Left ventricle myocardium inferior (tissue), 1 donor: ENCODE results near the gene LRRC8A. TPM values are rescaled to one million over a fixed set of nuclear protein-coding genes. Genes with fewer than 3 reads are reported as not detected.

Experiments
- DNase-seq: peaks from one replicate; pipeline ENCODE4 v3.0.0-alpha.2; 2020
- H3K27ac ChIP-seq: fragments of 200-600 bp; replicated peaks from 2 replicates; pipeline ENCODE4 v1.8.0; 2021
- H3K27me3 ChIP-seq: fragments of 200-600 bp; 2 replicates; pipeline ENCODE4 v1.8.0; 2021; ENCODE audit warnings: low read depth
- H3K36me3 ChIP-seq: fragments of 200-600 bp; 2 replicates; pipeline ENCODE4 v1.8.0; 2021
- H3K4me1 ChIP-seq: fragments of 200-600 bp; 2 replicates; pipeline ENCODE4 v1.8.0; 2021
- H3K4me3 ChIP-seq: fragments of 200-600 bp; 2 replicates; pipeline ENCODE4 v1.8.0; 2021; ENCODE audit warnings: mild to moderate bottlenecking, moderate library complexity
- H3K9me3 ChIP-seq: fragments of 200-600 bp; replicated peaks from 2 replicates; pipeline ENCODE4 v1.8.0; 2021
- intact Hi-C: fragments of 100-400 bp; cut with micrococcal nuclease; formaldehyde crosslinking; loops from one replicate; pipeline ENCODE4 v1.11.0; 2022
- total RNA-seq: library from RNA; stranded (reverse); fragmentation: NEBNext Ultra II Directional; extraction: Animal tissue kit (Norgen Biotek cat#: 25700); gene quantifications from one replicate; pipeline ENCODE4 v1.2.1, GENCODE V29; 2021
- TF ChIP-seq, protein P1 (sequence below): fragments of 200-600 bp; IDR thresholded peaks from 2 replicates; pipeline ENCODE4 v1.8.0; 2021; ENCODE audit warnings: antibody characterized with exemption, mild to moderate bottlenecking, borderline replicate concordance
- donor health status: DM: no; HTN: yes; CAD: no; lungs with severe emphysema.

LRRC8A gene
- total RNA-seq, 1 donor from 2014 or later, result 19.8 TPM

DNA sequence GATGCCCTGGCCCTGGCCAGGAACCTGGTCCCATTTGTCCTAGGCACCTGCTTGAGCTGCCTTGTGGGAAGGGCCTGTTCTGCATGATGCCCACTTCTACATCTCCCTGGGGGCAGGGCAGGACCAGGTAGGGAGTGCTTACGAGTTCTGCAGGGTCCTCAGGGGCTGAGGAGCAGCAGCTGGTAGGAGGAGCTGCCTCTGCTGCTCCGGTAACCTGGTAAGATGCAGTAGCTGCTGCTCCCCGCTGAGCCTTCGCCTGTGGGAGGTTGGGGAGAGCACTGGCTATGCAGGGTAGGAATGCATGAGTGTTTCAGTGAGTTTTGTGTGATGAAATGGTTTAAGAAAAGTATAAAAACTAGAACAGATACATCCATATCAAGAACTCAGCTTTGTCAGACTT, 13.6 kb downstream of the LRRC8A start:
- Histone ChIP-seq H3K36me3 (peaks cover 48% of the 10 kb centered on the region), H3K4me1 (peaks cover 81% of the 10 kb centered on the region), H3K27ac (peak overlapping the region; percentile 41), H3K9me3 (no peaks in the 10 kb centered on the region), H3K27me3 (no peaks in the 10 kb centered on the region), H3K4me3 (no peak overlapping the region)
- TF ChIP-seq, protein P1, sequence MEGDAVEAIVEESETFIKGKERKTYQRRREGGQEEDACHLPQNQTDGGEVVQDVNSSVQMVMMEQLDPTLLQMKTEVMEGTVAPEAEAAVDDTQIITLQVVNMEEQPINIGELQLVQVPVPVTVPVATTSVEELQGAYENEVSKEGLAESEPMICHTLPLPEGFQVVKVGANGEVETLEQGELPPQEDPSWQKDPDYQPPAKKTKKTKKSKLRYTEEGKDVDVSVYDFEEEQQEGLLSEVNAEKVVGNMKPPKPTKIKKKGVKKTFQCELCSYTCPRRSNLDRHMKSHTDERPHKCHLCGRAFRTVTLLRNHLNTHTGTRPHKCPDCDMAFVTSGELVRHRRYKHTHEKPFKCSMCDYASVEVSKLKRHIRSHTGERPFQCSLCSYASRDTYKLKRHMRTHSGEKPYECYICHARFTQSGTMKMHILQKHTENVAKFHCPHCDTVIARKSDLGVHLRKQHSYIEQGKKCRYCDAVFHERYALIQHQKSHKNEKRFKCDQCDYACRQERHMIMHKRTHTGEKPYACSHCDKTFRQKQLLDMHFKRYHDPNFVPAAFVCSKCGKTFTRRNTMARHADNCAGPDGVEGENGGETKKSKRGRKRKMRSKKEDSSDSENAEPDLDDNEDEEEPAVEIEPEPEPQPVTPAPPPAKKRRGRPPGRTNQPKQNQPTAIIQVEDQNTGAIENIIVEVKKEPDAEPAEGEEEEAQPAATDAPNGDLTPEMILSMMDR, result no peak
- intact Hi-C loops, result no loop called here
- DNase-seq, result no peak

DNA sequence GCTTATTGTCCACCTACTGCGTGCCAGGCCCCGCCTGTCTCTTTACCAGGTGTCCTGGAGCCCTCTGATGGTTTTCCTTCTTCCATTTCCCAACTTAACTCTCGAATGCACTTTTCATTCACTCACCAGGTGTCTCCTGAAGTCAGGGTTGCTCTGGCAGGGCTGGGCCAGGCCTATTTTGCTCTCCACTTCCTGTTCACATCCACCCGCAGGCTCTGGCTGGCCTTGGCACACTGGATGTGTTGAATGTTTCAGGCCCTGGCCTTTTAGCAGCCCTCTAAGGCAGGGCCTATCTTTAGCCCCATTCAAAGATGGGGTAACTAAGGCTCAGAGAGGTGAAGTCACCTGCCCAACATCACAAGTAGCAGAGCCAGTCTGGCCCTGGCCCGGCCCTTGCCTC, 16.4 kb downstream of the LRRC8A start:
- intact Hi-C loops, result no loop called here
- TF ChIP-seq, protein P1, result no peak
- Histone ChIP-seq H3K27me3 (no peaks in the 10 kb centered on the region), H3K36me3 (peaks cover 47% of the 10 kb centered on the region), H3K4me3 (no peak overlapping the region), H3K4me1 (peaks cover 81% of the 10 kb centered on the region), H3K9me3 (no peaks in the 10 kb centered on the region), H3K27ac (peak overlapping the region; percentile 82)
- DNase-seq, result no peak

DNA sequence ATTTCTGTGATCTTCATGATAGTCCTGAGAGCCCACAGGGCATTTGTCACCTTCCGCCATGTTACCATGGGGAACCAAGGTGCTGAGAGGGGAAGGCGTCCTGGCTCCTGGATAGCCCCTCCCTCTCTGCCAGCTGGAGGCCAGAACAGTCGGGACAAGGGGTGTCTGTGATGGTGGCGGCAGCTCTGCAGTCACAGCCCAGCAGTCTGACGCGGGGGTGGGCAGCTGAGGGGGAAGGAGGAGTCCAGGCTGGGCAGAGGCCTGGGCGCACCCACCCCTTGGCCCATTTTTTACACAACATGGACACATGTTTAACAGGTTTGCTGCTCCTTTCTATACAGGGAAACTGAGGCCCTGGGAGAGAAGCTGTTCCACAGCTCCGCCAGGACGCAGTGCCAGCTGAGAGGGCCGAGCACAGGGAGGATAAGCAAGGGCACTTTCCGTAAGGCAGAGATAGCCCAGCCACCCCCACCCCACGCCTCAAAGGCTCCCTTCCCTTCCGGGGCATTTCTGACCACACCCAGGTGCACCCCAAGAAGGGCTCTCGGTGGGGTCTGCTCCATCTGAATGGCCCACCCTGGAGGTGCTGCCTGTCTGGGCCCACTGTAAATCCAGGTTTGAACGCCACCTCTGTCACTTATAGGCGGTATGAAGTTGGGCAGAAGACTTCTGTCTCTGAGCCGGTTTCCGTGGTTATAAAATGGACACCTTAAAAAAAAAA, 17.1 kb downstream of the LRRC8A start:
- intact Hi-C loops, result no loop called here
- H3K27ac ChIP-seq, result peak overlapping the region; percentile 82
- no peak for DNase-seq

DNA sequence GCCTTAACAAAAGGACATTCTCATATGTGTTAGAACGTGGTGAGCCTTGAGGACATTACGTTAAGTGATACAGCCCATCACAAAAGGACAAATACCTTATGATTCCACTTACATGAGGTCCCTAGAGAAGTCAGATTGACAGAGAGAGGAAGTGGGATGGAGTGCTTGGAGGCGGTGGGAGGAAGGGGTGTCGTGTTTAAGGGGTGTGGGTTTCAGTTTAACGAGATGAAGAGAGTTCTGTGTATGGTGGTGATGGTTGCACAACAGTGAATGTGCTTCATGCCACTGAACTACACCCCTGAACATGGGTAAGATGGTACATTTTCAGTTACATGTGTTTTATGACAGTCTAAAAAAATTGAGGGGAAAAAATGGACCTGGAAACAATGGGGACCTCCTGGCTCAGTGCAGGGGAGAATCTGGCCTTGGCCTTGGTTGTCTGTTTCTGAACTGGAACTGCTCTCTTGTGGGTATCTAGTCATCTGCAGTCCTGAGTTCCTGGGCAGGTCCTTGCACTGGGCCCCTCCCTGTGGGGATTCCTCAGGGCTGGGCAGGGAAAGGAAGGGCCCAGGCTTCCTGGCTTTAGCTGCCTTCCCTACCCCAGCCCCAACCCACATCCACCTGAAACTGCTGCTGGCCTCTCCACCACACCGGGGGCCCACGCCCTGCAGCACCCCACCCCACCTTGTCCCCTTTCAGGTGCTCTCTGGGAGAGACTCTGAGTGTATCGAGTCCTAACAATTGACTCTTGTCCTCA, 17.8 kb downstream of the LRRC8A start:
- Histone ChIP-seq H3K4me3 (no peak overlapping the region), H3K27ac (peak overlapping the region; percentile 82), H3K4me1 (peaks cover 81% of the 10 kb centered on the region), H3K9me3 (no peaks in the 10 kb centered on the region), H3K27me3 (no peaks in the 10 kb centered on the region), H3K36me3 (peaks cover 40% of the 10 kb centered on the region)
- no peak for DNase-seq
- TF ChIP-seq, protein P1, result no peak
- intact Hi-C loops, result no loop called here

More for the DNA sequence above, 17.1 kb downstream of the LRRC8A start:
- Histone ChIP-seq H3K4me3 (no peak overlapping the region), H3K4me1 (peaks cover 80% of the 10 kb centered on the region), H3K36me3 (peaks cover 41% of the 10 kb centered on the region), H3K9me3 (no peaks in the 10 kb centered on the region), H3K27me3 (no peaks in the 10 kb centered on the region)
- TF ChIP-seq, protein P1, result no peak

DNA sequence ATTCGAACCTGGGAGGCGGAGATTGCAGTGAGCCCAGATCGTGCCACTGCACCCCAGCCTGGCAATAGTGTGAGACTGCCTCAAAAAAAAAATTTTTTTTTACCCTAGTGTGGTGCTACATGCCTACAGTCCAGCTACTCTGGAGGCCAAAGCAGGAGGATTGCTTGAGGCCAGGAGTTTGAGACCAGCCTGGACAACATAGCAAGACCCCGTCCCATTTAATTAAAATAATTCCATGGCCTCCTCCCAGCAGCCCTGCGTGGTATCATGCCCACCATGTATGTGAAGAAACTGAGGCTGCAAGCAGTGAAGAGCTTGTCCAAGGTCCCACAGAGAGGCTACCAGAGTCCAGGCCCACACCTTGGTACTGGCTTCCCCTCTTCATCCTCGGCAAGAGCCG, 19.4 kb downstream of the LRRC8A start:
- intact Hi-C loops, result no loop called here

More for the DNA sequence above, 19.4 kb downstream of the LRRC8A start:
- TF ChIP-seq, protein P1, result no peak
- peaks cover 75% of the 10 kb centered on the region for H3K4me1 ChIP-seq
- H3K36me3 ChIP-seq, result peaks cover 24% of the 10 kb centered on the region
- no peaks in the 10 kb centered on the region for H3K27me3 ChIP-seq
- peak overlapping the region; percentile 82 for H3K27ac ChIP-seq
- no peak overlapping the region for H3K4me3 ChIP-seq
- DNase-seq, result no peak
- H3K9me3 ChIP-seq, result no peaks in the 10 kb centered on the region
